ENCODE results near the gene GPX1. TPM values are rescaled to one million over a fixed set of nuclear protein-coding genes. Genes with fewer than 3 reads are reported as not detected.

The GPX1 gene
- polyA plus RNA-seq, 1 donor from 2014 or later = 106 TPM

DNA sequence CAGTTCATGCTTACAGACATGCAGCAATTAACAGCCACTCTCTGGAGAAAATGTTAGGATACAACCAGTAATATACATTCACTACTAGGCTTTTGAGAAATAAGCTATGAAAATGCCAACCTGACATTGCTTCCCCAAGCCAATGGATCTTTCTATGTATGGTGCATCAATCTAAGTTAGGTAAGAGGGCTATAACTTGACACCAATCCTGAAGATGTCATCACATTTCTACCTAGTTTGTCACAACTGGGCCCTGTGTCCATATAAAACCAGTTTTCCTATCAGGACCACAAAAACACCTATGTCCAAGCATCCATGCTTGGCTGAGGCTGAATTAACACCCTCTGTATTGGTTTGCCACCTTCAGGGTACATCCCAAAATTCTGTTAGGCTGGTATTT, 13.8 kb upstream of the GPX1 start:
- Histone ChIP-seq H3K36me3 (ENCODE audit: insufficient read depth, low read length) (no peaks in the 10 kb centered on the region), H3K9ac (ENCODE audit: low read length) (no peak overlapping the region), H3K4me3 (ENCODE audit: low read length) (no peak overlapping the region), H3K9me2 (ENCODE audit: insufficient read depth, low read length) (no peaks in the 10 kb centered on the region), H4K20me1 (ENCODE audit: insufficient read depth) (no peaks in the 10 kb centered on the region), H3K27me3 (ENCODE audit: insufficient read depth, low read depth, low read length) (no peaks in the 10 kb centered on the region), H3K79me2 (replicated peaks; ENCODE audit: insufficient read depth, low read length) (no peaks in the 10 kb centered on the region), H3K4me2 (ENCODE audit: low read length) (no peak overlapping the region), H2AFZ (ENCODE audit: low read depth, low read length) (no peak overlapping the region), H3K9me3 (ENCODE audit: low read length) (no peaks in the 10 kb centered on the region), H3K27ac (ENCODE audit: low read length) (no peak overlapping the region), H3F3A (ENCODE audit: insufficient read depth, low read length, poor library complexity, severe bottlenecking) (no peaks in the 10 kb centered on the region)
- TF ChIP-seq, protein P1, sequence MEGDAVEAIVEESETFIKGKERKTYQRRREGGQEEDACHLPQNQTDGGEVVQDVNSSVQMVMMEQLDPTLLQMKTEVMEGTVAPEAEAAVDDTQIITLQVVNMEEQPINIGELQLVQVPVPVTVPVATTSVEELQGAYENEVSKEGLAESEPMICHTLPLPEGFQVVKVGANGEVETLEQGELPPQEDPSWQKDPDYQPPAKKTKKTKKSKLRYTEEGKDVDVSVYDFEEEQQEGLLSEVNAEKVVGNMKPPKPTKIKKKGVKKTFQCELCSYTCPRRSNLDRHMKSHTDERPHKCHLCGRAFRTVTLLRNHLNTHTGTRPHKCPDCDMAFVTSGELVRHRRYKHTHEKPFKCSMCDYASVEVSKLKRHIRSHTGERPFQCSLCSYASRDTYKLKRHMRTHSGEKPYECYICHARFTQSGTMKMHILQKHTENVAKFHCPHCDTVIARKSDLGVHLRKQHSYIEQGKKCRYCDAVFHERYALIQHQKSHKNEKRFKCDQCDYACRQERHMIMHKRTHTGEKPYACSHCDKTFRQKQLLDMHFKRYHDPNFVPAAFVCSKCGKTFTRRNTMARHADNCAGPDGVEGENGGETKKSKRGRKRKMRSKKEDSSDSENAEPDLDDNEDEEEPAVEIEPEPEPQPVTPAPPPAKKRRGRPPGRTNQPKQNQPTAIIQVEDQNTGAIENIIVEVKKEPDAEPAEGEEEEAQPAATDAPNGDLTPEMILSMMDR (IDR thresholded peaks at IDR 0.05; ENCODE audit: poor library complexity, severe bottlenecking) = no peak
- no peak for TF ChIP-seq EP300 (conservative IDR thresholded peaks at IDR 0.05; ENCODE audit: poor library complexity, severe bottlenecking)
- no peak for TF ChIP-seq RAD21 (conservative IDR thresholded peaks at IDR 0.05)
- no peak for TF ChIP-seq TAF1 (IDR thresholded peaks at IDR 0.05; ENCODE audit: low read depth)

DNA sequence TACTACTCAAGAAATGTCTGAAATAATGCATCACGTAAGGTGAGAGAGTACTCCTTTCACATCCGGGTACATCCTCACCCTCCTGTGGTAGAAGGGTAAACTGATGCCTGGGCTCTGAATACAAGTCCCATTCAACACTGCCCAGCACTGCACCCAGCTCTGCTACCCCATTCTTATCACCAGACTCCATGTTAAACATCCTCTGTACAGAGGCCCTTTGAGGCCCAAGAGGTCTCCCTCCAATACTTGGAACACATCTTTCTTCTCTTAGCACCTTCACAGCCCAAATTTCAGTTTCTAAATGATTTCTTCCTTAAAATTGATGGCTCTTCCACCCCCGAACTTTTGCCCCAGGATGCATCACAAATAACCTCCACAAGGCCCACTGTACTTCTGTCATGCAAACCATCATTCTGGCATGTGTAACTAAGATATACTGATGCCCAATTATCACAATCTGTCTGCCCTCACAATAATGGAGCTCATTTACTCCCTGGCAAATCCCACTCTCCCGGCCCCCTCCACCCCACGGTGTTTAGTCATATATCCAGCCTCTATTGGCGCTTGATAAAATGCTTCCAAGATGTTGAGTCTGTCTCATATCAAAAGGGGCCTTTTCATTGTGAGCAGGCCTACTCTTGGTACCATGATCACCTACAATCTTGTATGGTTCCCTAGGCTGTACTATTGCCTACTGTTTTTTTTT, 12.6 kb upstream of the GPX1 start:
- TF ChIP-seq EZH2 (IDR thresholded peaks at IDR 0.05; ENCODE audit: borderline replicate concordance, insufficient read depth, low read length, poor library complexity, severe bottlenecking) (no peak), POLR2AphosphoS5 (IDR thresholded peaks at IDR 0.05) (no peak), RAD21 (conservative IDR thresholded peaks at IDR 0.05) (no peak), EP300 (conservative IDR thresholded peaks at IDR 0.05; ENCODE audit: poor library complexity, severe bottlenecking) (no peak), TAF1 (IDR thresholded peaks at IDR 0.05; ENCODE audit: low read depth) (no peak)
- TF ChIP-seq, protein P1 (IDR thresholded peaks at IDR 0.05; ENCODE audit: poor library complexity, severe bottlenecking) = no peak
- Histone ChIP-seq H2AFZ (ENCODE audit: low read depth, low read length) (no peak overlapping the region), H3K79me2 (replicated peaks; ENCODE audit: insufficient read depth, low read length) (no peaks in the 10 kb centered on the region), H3K36me3 (ENCODE audit: insufficient read depth, low read length) (no peaks in the 10 kb centered on the region), H3F3A (ENCODE audit: insufficient read depth, low read length, poor library complexity, severe bottlenecking) (no peaks in the 10 kb centered on the region), H3K4me3 (ENCODE audit: low read length) (no peak overlapping the region), H4K20me1 (ENCODE audit: insufficient read depth) (no peaks in the 10 kb centered on the region), H3K9me2 (ENCODE audit: insufficient read depth, low read length) (no peaks in the 10 kb centered on the region), H3K9ac (ENCODE audit: low read length) (no peak overlapping the region), H3K4me2 (ENCODE audit: low read length) (no peak overlapping the region), H3K27me3 (ENCODE audit: insufficient read depth, low read depth, low read length) (no peaks in the 10 kb centered on the region), H3K9me3 (ENCODE audit: low read length) (no peaks in the 10 kb centered on the region), H3K27ac (ENCODE audit: low read length) (no peak overlapping the region)

DNA sequence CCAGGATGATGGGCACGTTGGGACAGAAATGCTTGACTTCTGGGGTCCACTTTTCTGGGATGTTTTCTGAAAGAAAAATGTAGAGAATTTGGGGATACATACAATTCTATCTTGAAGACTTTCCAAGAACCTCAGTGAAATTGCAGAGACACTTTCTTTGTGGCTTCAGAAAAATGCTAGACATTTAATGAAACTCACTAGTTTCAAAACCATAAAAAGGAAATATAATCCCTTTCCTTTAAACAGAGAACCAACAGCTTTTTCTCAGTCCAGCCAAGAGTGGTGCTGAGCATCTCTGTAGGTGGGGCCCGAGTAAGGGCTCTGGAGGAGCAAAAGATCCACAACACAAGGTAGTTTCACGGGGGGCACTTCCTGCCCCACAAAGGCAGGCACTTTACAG, 4.4 kb upstream of the GPX1 start:
- Histone ChIP-seq H3K27me3 (ENCODE audit: insufficient read depth, low read depth, low read length) (no peaks in the 10 kb centered on the region), H3K4me3 (ENCODE audit: low read length) (no peak overlapping the region), H4K20me1 (ENCODE audit: insufficient read depth) (no peaks in the 10 kb centered on the region), H3K9me2 (ENCODE audit: insufficient read depth, low read length) (no peaks in the 10 kb centered on the region), H2AFZ (ENCODE audit: low read depth, low read length) (no peak overlapping the region), H3K36me3 (ENCODE audit: insufficient read depth, low read length) (no peaks in the 10 kb centered on the region), H3K9me3 (ENCODE audit: low read length) (no peaks in the 10 kb centered on the region), H3K79me2 (replicated peaks; ENCODE audit: insufficient read depth, low read length) (no peaks in the 10 kb centered on the region), H3K27ac (ENCODE audit: low read length) (no peak overlapping the region), H3F3A (ENCODE audit: insufficient read depth, low read length, poor library complexity, severe bottlenecking) (no peaks in the 10 kb centered on the region), H3K4me2 (ENCODE audit: low read length) (no peak overlapping the region), H3K9ac (ENCODE audit: low read length) (no peak overlapping the region)
- TF ChIP-seq SMC3 (conservative IDR thresholded peaks at IDR 0.05; ENCODE audit: poor library complexity) (no peak), RAD21 (conservative IDR thresholded peaks at IDR 0.05) (no peak), MXI1 (conservative IDR thresholded peaks at IDR 0.05; ENCODE audit: poor library complexity, severe bottlenecking) (no peak), POLR2AphosphoS5 (IDR thresholded peaks at IDR 0.05) (no peak), EZH2 (IDR thresholded peaks at IDR 0.05; ENCODE audit: borderline replicate concordance, insufficient read depth, low read length, poor library complexity, severe bottlenecking) (no peak), TAF1 (IDR thresholded peaks at IDR 0.05; ENCODE audit: low read depth) (no peak), EP300 (conservative IDR thresholded peaks at IDR 0.05; ENCODE audit: poor library complexity, severe bottlenecking) (no peak)
- TF ChIP-seq, protein P2, sequence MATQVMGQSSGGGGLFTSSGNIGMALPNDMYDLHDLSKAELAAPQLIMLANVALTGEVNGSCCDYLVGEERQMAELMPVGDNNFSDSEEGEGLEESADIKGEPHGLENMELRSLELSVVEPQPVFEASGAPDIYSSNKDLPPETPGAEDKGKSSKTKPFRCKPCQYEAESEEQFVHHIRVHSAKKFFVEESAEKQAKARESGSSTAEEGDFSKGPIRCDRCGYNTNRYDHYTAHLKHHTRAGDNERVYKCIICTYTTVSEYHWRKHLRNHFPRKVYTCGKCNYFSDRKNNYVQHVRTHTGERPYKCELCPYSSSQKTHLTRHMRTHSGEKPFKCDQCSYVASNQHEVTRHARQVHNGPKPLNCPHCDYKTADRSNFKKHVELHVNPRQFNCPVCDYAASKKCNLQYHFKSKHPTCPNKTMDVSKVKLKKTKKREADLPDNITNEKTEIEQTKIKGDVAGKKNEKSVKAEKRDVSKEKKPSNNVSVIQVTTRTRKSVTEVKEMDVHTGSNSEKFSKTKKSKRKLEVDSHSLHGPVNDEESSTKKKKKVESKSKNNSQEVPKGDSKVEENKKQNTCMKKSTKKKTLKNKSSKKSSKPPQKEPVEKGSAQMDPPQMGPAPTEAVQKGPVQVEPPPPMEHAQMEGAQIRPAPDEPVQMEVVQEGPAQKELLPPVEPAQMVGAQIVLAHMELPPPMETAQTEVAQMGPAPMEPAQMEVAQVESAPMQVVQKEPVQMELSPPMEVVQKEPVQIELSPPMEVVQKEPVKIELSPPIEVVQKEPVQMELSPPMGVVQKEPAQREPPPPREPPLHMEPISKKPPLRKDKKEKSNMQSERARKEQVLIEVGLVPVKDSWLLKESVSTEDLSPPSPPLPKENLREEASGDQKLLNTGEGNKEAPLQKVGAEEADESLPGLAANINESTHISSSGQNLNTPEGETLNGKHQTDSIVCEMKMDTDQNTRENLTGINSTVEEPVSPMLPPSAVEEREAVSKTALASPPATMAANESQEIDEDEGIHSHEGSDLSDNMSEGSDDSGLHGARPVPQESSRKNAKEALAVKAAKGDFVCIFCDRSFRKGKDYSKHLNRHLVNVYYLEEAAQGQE (IDR thresholded peaks at IDR 0.05; ENCODE audit: borderline replicate concordance) = no peak
- TF ChIP-seq, protein P1 (IDR thresholded peaks at IDR 0.05; ENCODE audit: poor library complexity, severe bottlenecking) = no peak
